ENCODE data around the gene ZZZ3.

ZZZ3 gene

GRCh38 chr1:77664939-77665516 is 17.4 kb downstream of the ZZZ3 start:
- Mint-ChIP-seq H3K4me1 (peaks cover 10% of the 10 kb centered on the region), H3K4me3 (no peak overlapping the region), H3K27ac (peak overlapping the region in 1 of 3 experiments; percentile 50), H3K9me3 (no peaks in the 10 kb centered on the region), H3K36me3 (ENCODE audit: low read depth) (peaks cover 12% of the 10 kb centered on the region), H3K27me3 (ENCODE audit: low read depth) (no peaks in the 10 kb centered on the region)
- TF ChIP-seq CTCF (IDR thresholded peaks at IDR 0.05; ENCODE audit: unreplicated experiment in 3 of 3): no peak

GRCh38 chr1:77661696-77662095 is 20.8 kb downstream of the ZZZ3 start:
- no peaks in the 10 kb centered on the region for H3K27me3 Mint-ChIP-seq (ENCODE audit: low read depth)
- H3K9me3 Mint-ChIP-seq: no peaks in the 10 kb centered on the region
- H3K4me3 Mint-ChIP-seq: no peak overlapping the region
- H3K27ac Mint-ChIP-seq: no peak overlapping the region
- H3K36me3 Mint-ChIP-seq (ENCODE audit: low read depth): peaks cover 12% of the 10 kb centered on the region
- peaks cover 5% of the 10 kb centered on the region for H3K4me1 Mint-ChIP-seq
- no peak for TF ChIP-seq CTCF (IDR thresholded peaks at IDR 0.05; ENCODE audit: unreplicated experiment in 3 of 3)

GRCh38 chr1:77659879-77660593 is 22.4 kb downstream of the ZZZ3 start:
- TF ChIP-seq CTCF (IDR thresholded peaks at IDR 0.05; ENCODE audit: unreplicated experiment in 3 of 3): no peak
- Mint-ChIP-seq H3K27ac (no peak overlapping the region), H3K4me3 (no peak overlapping the region), H3K36me3 (ENCODE audit: low read depth) (peaks cover 17% of the 10 kb centered on the region), H3K4me1 (peaks cover 9% of the 10 kb centered on the region), H3K27me3 (ENCODE audit: low read depth) (no peaks in the 10 kb centered on the region), H3K9me3 (no peaks in the 10 kb centered on the region)

- H3K27ac Mint-ChIP-seq: no peak overlapping the region
- peaks cover 21% of the 10 kb centered on the region for H3K36me3 Mint-ChIP-seq (ENCODE audit: low read depth)
- H3K4me3 Mint-ChIP-seq: no peak overlapping the region
- no peaks in the 10 kb centered on the region for H3K27me3 Mint-ChIP-seq (ENCODE audit: low read depth)
- no peak for TF ChIP-seq CTCF (IDR thresholded peaks at IDR 0.05; ENCODE audit: unreplicated experiment in 3 of 3)
- H3K9me3 Mint-ChIP-seq: no peaks in the 10 kb centered on the region
- H3K4me1 Mint-ChIP-seq: peaks cover 6% of the 10 kb centered on the region
Measured at GRCh38 chr1:77658271-77658670, 24.2 kb downstream of the ZZZ3 start.

GRCh38 chr1:77655431-77655974 is 27.0 kb downstream of the ZZZ3 start:
- H3K4me3 Mint-ChIP-seq: no peak overlapping the region
- peaks cover 11% of the 10 kb centered on the region for H3K4me1 Mint-ChIP-seq
- TF ChIP-seq CTCF (IDR thresholded peaks at IDR 0.05; ENCODE audit: unreplicated experiment in 3 of 3): no peak
- H3K9me3 Mint-ChIP-seq: peaks cover 17% of the 10 kb centered on the region
- H3K27ac Mint-ChIP-seq: no peak overlapping the region
- H3K36me3 Mint-ChIP-seq (ENCODE audit: low read depth): peaks cover 44% of the 10 kb centered on the region
- no peaks in the 10 kb centered on the region for H3K27me3 Mint-ChIP-seq (ENCODE audit: low read depth)

All from nephron (organoid).